Skeletal muscle tissue (tissue), 4 donors: Measurements from ENCODE around the gene SMIM36. TPM values are rescaled to one million over a fixed set of nuclear protein-coding genes. Genes with fewer than 3 reads are reported as not detected.
"Not testable (repeated sequence)": the region's sequence is repeated elsewhere in the genome, so short reads cannot be mapped to it uniquely, and the experiment has no call there.

Experiments
- H3K27ac ChIP-seq: one replicate; pipeline ENCODE4 v1.7.0; 2013; ENCODE audit warnings: mild to moderate bottlenecking, low read depth, low read length, inconsistent platforms
- H3K27me3 ChIP-seq, 3 donors: one replicate each; pipeline ENCODE4 v1.7.0; 2013; ENCODE audit warnings: low read length in 3 of 3; ENCODE audit not compliant: control insufficient read depth in 3 of 3, insufficient read depth in 3 of 3
- H3K36me3 ChIP-seq, 3 donors: one replicate each; pipeline ENCODE4 v1.7.0; 2013; ENCODE audit warnings: low read length in 3 of 3; ENCODE audit not compliant: control insufficient read depth in 3 of 3, insufficient read depth in 3 of 3
- H3K4me1 ChIP-seq, 3 donors: one replicate each; pipeline ENCODE4 v1.7.0; 2013; ENCODE audit warnings: low read length in 3 of 3, mild to moderate bottlenecking in 3 of 3; ENCODE audit not compliant: control insufficient read depth in 3 of 3, insufficient read depth in 3 of 3
- H3K4me3 ChIP-seq, 3 donors: one replicate each; pipeline ENCODE4 v1.7.0; 2013; ENCODE audit warnings: low read length in 3 of 3
- H3K9ac ChIP-seq, 3 donors: one replicate each; pipeline ENCODE4 v1.7.0; 2013; ENCODE audit warnings: low read length in 3 of 3, mild to moderate bottlenecking in 3 of 3, moderate library complexity in 2 of 3, low read depth in 1 of 3
- H3K9me3 ChIP-seq, 3 donors: one replicate each; pipeline ENCODE4 v1.7.0; 2013; ENCODE audit warnings: low read length in 3 of 3; ENCODE audit not compliant: control insufficient read depth in 3 of 3
- total RNA-seq: library from RNA; depleted of rRNA; stranded (reverse); fragments of >200 nt; gene quantifications from one replicate; pipeline ENCODE4 v1.2.3, GENCODE V29; 2014
- donor health status: Osteomylitis.

SMIM36 gene
- total RNA-seq, 1 donor from 2014 or later = not detected

DNA sequence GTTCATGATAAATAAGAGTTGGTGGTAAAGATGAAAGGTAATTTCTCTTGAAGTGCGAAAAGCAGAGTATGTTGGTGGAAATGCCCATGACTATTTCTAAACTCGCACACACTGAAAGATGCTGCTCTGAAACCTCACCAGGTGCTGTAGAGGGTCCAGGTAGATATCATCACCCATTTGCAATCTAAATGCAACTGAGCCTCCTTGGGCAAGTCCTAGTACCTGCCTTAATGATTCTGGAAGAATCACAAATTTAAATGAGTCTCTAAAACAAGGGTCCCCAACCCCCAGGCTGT, 83.7 kb downstream of the SMIM36 start:
- Histone ChIP-seq H3K4me3 (no peak overlapping the region), H3K36me3 (no peaks in the 10 kb centered on the region), H3K27me3 (peaks cover 0 to 6% (median 0%) of the 10 kb centered on the region in 3 donors), H3K9me3 (no peaks in the 10 kb centered on the region), H3K27ac (no peak overlapping the region), H3K4me1 (no peaks in the 10 kb centered on the region), H3K9ac (no peak overlapping the region)

DNA sequence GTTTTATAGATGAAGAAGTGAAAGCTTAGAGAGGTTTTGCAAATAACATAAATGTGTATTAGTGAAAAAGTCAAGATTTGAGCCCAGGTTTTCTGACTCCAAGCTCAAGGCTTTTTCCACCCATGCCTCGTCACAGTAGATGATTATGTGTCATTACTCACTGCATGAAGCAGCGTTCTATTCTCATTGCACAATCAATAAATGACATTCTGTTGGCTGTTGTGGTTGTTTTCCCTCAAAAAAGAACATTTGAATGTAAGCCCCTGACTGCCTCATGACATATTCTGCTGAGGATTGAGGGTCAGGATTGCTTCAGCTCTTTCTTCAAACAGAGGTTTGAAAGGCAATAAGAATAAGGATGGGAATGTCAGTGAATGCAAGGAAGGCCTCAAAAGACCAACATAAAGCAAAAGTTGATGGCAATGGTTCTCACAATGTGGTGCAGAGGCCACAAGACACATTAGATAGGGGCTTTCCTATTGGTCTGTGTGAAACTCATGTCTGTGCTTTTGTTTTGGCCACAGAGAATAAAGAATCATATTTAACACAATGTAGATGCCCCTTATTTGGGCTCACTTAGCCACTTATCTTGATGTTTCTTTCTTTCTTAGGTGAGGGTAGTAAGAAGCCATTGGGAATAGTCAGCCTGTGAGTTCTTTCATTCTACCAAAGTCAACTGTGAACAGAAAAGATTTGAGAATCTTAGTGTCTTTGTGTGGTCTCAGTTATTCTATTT, 84.2 kb downstream of the SMIM36 start:
- no peaks in the 10 kb centered on the region for H3K36me3 ChIP-seq
- H3K4me1 ChIP-seq = peaks cover 0 to 3% (median 0%) of the 10 kb centered on the region in 3 donors
- no peak overlapping the region for H3K9ac ChIP-seq
- peaks cover 0 to 6% (median 0%) of the 10 kb centered on the region in 3 donors for H3K27me3 ChIP-seq
- no peaks in the 10 kb centered on the region for H3K9me3 ChIP-seq
- H3K4me3 ChIP-seq = no peak overlapping the region
- no peak overlapping the region for H3K27ac ChIP-seq

DNA sequence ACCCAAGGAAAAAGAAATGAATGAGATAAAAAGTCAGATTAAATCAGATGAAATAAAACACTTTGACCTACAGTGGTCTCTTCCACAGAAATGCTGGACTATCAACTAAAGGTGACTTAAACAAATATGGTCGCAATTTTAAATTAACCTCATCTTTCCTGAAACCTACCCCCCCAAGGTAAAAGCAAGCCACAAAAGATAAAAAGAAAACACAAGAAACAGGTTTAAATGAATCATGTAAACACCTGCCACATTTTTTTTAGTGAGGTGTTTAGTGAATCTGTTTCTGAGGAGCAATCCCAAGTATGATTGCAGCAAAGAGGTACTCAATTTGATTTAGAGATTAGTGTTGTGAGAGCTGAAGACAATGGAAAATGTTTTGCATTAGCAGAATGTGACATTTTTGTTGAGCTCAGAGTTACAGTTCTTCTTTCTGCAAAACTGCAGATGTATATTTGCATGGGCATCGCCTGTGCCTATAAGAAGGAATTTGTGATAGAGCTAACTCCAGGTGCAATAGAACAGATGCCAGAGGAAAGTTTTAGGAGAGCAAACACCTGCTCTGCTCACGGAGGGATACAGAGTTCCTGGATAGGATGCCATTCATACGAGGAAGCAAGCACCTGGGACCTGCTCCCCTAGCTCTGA, 86.2 kb downstream of the SMIM36 start:
- Histone ChIP-seq H3K9me3 (no peaks in the 10 kb centered on the region), H3K36me3 (no peaks in the 10 kb centered on the region), H3K27ac (no peak overlapping the region), H3K4me3 (no peak overlapping the region), H3K9ac (no peak overlapping the region), H3K27me3 (peaks cover 0 to 6% (median 0%) of the 10 kb centered on the region in 3 donors), H3K4me1 (peaks cover 7 to 12% (median 12%) of the 10 kb centered on the region in 3 donors)

DNA sequence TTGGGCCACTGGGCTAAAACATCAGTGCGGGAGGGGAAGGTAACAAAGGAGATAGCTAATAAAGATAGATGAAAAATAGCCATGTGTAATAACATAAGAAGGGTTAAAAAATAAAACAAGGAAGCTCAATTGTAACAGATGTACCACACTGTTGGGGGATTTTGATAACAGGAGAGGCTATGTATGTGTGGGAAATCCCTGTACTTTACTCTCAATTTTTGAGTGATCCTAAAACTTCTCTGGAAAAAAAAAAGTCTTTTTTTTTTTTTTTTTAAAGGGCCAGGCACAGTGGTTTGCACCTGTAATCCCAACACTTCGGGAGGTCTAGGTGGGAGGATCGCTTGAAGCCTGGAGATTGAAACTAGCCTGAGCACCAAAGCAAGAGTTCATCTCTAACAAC, 87.7 kb downstream of the SMIM36 start:
- Histone ChIP-seq H3K9ac (no peak overlapping the region), H3K27me3 (peaks cover 0 to 6% (median 0%) of the 10 kb centered on the region in 3 donors), H3K9me3 (no peaks in the 10 kb centered on the region), H3K36me3 (no peaks in the 10 kb centered on the region), H3K4me1 (peaks cover 7 to 15% (median 12%) of the 10 kb centered on the region in 3 donors), H3K4me3 (no peak overlapping the region), H3K27ac (no peak overlapping the region)

DNA sequence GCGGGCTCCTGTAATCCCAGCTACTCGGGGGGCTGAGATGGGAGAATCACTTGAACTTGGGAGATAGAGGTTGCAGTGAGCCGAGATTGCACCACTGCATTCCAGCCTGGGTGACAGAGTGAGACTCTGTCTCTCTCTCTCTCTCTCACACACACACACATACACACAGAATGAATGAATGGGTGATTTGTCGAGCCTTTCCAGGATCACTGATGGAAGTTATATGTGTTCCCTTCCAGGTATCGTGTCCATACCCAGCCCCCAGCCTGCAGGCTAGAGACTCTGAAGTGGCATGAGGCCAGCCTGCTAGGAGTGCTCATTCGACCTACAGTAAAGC, 88.5 kb downstream of the SMIM36 start:
- not testable (repeated sequence) for H3K9me3 ChIP-seq, H3K27me3 ChIP-seq, H3K27ac ChIP-seq, H3K4me3 ChIP-seq, H3K36me3 ChIP-seq, H3K9ac ChIP-seq
- peaks cover 7 to 17% (median 12%) of the 10 kb centered on the region in 3 donors for H3K4me1 ChIP-seq

DNA sequence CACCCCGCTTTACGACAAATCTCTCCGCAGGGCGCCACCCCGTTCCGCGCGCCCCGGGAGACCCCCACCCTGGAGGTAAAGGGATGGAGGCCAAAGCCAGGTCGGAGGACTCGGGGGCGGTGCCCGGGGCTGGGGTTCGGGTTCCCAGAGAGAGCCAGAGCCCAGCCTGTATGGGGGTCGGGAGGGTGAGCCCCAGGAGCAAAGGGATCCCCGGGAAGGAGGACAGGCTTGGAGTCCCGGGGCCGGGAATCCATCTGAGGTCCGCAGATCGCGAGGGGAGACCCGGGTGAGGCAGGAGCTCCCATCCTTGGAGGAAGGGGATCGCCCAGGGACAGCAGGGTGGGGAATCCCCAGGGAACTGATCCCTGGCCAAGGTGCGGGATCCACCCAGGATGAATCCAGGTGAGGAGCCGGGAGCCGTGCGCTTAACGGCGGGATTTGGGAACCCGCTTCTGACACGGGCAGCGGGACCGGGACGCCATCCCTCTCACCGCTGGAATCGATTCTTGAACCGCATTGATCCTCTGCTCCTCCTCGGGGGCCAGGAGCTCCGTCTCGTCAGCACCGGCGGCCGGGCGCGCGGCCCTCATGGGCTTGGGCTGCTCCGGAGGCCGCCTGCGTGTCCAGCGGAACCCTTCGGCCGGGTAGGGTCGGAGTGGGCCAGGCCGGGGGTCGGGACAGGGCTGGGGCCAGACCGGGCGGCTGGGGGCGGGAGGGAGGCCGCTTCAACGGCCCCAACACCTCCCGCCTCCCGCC, 89.9 kb downstream of the SMIM36 start, which contains the start of gene MMD:
MMD (minus strand) TSS at position 657 of the 756 bp plus-strand sequence; CDS start at position 517, 140 bp downstream.
- Histone ChIP-seq H3K9me3 (no peaks in the 10 kb centered on the region), H3K27ac (peak within 1 kb of the TSS; percentile 68), H3K36me3 (no peaks in the 10 kb centered on the region), H3K4me1 (peaks cover 7 to 23% (median 13%) of the 10 kb centered on the region in 3 donors), H3K9ac (peak within 1 kb of the TSS; percentile 82 to 87 (median 84)), H3K4me3 (peak within 1 kb of the TSS; percentile 84 to 91 (median 85)), H3K27me3 (peaks cover 0 to 6% (median 0%) of the 10 kb centered on the region in 3 donors)

DNA sequence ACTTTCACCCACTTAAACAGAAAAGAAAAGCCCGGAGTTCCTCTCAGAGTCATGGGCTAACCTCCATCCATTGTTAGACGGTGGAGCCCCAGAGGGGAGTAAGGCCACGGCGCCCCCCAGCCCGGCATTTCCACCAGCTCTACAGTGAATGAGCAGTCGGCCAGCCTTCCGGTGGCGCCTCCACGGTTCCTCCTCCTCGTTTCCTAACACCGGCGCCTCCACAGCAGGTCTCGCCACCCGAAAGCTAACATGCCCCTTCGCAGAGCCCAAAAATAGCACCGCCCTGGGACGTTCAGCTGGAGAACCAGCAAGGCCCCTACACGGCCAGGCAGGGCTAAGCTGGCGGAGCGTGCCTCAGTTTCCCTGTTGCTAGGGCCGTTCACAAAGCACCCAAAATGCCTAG, 90.5 kb downstream of the SMIM36 start:
- no peaks in the 10 kb centered on the region for H3K9me3 ChIP-seq
- H3K4me3 ChIP-seq = peak overlapping the region; percentile 84 to 91 (median 85)
- H3K4me1 ChIP-seq = peaks cover 10 to 28% (median 16%) of the 10 kb centered on the region in 3 donors
- H3K36me3 ChIP-seq = no peaks in the 10 kb centered on the region
- peak overlapping the region; percentile 68 for H3K27ac ChIP-seq
- peak overlapping the region; percentile 82 to 87 (median 84) for H3K9ac ChIP-seq
- H3K27me3 ChIP-seq = peaks cover 0 to 6% (median 0%) of the 10 kb centered on the region in 3 donors

DNA sequence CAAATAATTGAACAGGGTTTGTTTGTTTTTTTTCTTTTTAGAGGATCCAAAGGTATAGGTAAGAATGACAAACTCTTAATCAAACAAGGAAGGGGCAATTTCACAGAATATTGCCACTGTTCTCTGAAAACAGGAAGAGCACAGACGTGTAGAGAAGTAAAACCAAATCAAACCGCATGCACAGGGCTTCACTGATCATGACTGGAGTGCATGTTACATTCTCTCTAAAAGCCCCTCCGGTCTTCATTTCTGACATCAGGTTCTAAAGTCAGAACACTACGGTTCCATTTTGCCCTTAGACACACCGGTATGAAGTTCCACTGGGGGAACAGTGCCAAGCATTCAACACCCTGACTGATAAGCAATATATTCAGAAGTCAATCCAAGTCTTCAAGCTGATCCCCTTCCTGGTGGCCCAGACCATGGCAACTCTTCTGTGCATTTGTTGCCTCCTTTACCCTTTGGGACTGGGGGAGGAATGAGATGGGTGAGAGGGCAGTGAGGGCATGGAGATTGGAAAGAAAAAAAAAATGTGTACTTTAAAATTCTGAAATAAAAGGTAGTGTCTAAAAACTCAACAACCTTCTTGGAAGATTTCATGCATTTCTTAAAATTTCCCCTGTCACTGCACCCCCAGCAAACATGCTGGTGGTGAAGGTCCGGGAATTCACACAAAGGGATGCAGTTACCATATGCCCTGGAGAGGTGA, 91.0 kb downstream of the SMIM36 start:
- peaks cover 0 to 6% (median 0%) of the 10 kb centered on the region in 3 donors for H3K27me3 ChIP-seq
- H3K9me3 ChIP-seq = no peaks in the 10 kb centered on the region
- peak overlapping the region; percentile 84 to 91 (median 85) for H3K4me3 ChIP-seq
- peak overlapping the region; percentile 68 for H3K27ac ChIP-seq
- peak overlapping the region; percentile 82 to 87 (median 84) for H3K9ac ChIP-seq
- no peaks in the 10 kb centered on the region for H3K36me3 ChIP-seq
- H3K4me1 ChIP-seq = peaks cover 10 to 28% (median 16%) of the 10 kb centered on the region in 3 donors

DNA sequence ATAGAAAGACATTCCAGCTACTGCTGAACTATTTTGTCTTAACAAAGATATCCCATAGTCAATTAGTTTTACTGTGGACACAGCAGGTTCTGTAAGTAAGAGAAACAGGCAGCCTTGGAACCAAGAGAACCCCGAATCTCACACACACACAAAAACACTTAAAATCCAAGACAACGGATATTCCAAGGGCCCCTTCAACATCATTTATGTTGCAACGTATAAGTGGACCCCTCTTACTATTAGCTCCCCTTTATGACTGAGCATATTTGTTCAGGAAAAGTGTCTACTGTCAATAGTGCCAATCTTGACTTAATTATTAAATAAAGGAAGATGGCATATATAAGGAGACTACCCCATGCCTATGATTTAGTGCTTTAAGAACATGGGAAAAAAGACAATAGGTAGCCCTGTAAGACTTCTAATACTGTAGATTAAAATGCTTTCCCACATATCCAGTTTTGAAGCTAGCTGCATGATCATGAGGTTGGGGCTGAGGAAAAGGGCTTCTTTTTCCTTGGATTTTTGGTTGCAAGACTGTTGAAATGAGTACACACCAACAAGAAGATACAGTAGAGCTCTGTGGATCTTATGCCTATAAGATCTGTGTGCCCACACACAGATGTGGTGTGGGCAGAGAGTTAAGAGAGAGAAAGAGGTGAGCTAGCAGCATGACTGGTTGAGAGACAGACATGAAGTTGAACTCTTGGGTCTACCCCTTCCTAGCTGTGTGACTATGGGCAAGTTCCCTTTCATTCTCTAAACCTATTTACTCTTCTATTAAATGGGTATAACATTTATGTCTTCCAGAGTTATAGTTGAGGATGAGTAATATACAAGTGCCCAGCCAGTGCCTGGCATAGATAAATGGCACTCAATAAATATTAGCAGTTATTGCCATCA, 92.6 kb downstream of the SMIM36 start:
- H3K4me1 ChIP-seq = peaks cover 10 to 28% (median 16%) of the 10 kb centered on the region in 3 donors
- H3K27ac ChIP-seq = no peak overlapping the region
- no peak overlapping the region for H3K9ac ChIP-seq

More for the DNA sequence above, 92.6 kb downstream of the SMIM36 start:
- peaks cover 0 to 2% (median 0%) of the 10 kb centered on the region in 3 donors for H3K36me3 ChIP-seq
- no peaks in the 10 kb centered on the region for H3K9me3 ChIP-seq
- H3K27me3 ChIP-seq = peaks cover 0 to 6% (median 0%) of the 10 kb centered on the region in 3 donors
- no peak overlapping the region for H3K4me3 ChIP-seq
